Hepatocyte (in vitro differentiated cells): ENCODE data around the gene YJU2. TPM values are rescaled to one million over a fixed set of nuclear protein-coding genes. Genes with fewer than 3 reads are reported as not detected.

Experiments
- DNase-seq: peaks from one replicate; pipeline ENCODE4 v3.0.0-alpha.2; 2016; ENCODE audit warnings: low spot score
- H2AFZ ChIP-seq: fragments of 200-600 bp; sonication (generic); 2 replicates; pipeline ENCODE4 v1.6.0; 2016; ENCODE audit warnings: antibody characterized with exemption, mild to moderate bottlenecking
- H3K27ac ChIP-seq: fragments of 200-600 bp; sonication (generic); 2 replicates; pipeline ENCODE4 v1.5.1; 2016; ENCODE audit warnings: mild to moderate bottlenecking
- H3K27me3 ChIP-seq: fragments of 200-600 bp; sonication (generic); 2 replicates; pipeline ENCODE4 v1.6.1; 2016
- H3K36me3 ChIP-seq: fragments of 200-600 bp; sonication (generic); replicated peaks from 2 replicates; pipeline ENCODE4 v1.5.1; 2016; ENCODE audit warnings: low read depth; ENCODE audit not compliant: insufficient read depth
- H3K4me1 ChIP-seq: fragments of 200-600 bp; sonication (generic); 2 replicates; pipeline ENCODE4 v1.5.1; 2016; ENCODE audit warnings: mild to moderate bottlenecking, moderate library complexity; ENCODE audit not compliant: insufficient read depth
- H3K4me2 ChIP-seq: fragments of 200-600 bp; sonication (generic); 2 replicates; pipeline ENCODE4 v1.6.0; 2016
- H3K4me3 ChIP-seq: fragments of 200-600 bp; sonication (generic); 2 replicates; pipeline ENCODE4 v1.5.1; 2016; ENCODE audit warnings: mild to moderate bottlenecking
- H3K79me2 ChIP-seq: fragments of 200-600 bp; sonication (generic); 2 replicates; pipeline ENCODE4 v1.6.0; 2017; ENCODE audit warnings: mild to moderate bottlenecking
- H3K9me2 ChIP-seq: fragments of 200-600 bp; sonication (generic); replicated peaks from 2 replicates; pipeline ENCODE4 v1.6.0; 2017; ENCODE audit warnings: mild to moderate bottlenecking; ENCODE audit not compliant: insufficient read depth
- H3K9me3 ChIP-seq: fragments of 200-600 bp; sonication (generic); 2 replicates; pipeline ENCODE4 v1.5.1; 2016; ENCODE audit warnings: low read depth, mild to moderate bottlenecking
- H4K20me1 ChIP-seq: fragments of 200-600 bp; sonication (generic); 2 replicates; pipeline ENCODE4 v1.6.0; 2016; ENCODE audit warnings: mild to moderate bottlenecking; ENCODE audit not compliant: insufficient read depth, poor library complexity, severe bottlenecking
- EZH2 ChIP-seq: fragments of 200-600 bp; sonication (generic); IDR thresholded peaks from 2 replicates; pipeline ENCODE4 v1.6.1; 2016; ENCODE audit warnings: antibody characterized with exemption, mild to moderate bottlenecking, borderline replicate concordance
- EZH2phosphoT487 ChIP-seq: fragments of 200-600 bp; sonication (generic); IDR thresholded peaks from one replicate; pipeline ENCODE4 v1.6.1; 2018; ENCODE audit warnings: antibody characterized with exemption, mild to moderate bottlenecking, low read depth, moderate library complexity; ENCODE audit not compliant: unreplicated experiment, severe bottlenecking
- WGBS: methylation state at CpG from one replicate; pipeline ENCODE4 v1.1.6; 2016; ENCODE audit warnings: low lambda C conversion rate; ENCODE audit errors: missing lambda C conversion rate; 5-methylcytosine and 5-hydroxymethylcytosine counted together
- polyA plus RNA-seq: library from polyadenylated mRNA; unstranded; fragments of >200 nt; fragmentation: Nextera tagmentation; extraction: Ambion mirVana; gene quantifications from 2 replicates; pipeline ENCODE4 v1.2.1, GENCODE V29; 2016
- total RNA-seq: library from RNA; depleted of rRNA; stranded (reverse); fragments of >200 nt; gene quantifications from 2 replicates; pipeline ENCODE4 v1.2.3, GENCODE V29; 2014
- TF ChIP-seq, protein P1 (sequence below): fragments of 200-600 bp; sonication (generic); IDR thresholded peaks from 2 replicates; pipeline ENCODE4 v1.5.1; 2016; ENCODE audit warnings: antibody characterized with exemption, mild to moderate bottlenecking; ENCODE audit not compliant: poor library complexity

YJU2 gene
- total RNA-seq, result 12.3 and 18.8 TPM in 2 replicates
- polyA plus RNA-seq, result 13.1 and 16.0 TPM in 2 replicates

DNA sequence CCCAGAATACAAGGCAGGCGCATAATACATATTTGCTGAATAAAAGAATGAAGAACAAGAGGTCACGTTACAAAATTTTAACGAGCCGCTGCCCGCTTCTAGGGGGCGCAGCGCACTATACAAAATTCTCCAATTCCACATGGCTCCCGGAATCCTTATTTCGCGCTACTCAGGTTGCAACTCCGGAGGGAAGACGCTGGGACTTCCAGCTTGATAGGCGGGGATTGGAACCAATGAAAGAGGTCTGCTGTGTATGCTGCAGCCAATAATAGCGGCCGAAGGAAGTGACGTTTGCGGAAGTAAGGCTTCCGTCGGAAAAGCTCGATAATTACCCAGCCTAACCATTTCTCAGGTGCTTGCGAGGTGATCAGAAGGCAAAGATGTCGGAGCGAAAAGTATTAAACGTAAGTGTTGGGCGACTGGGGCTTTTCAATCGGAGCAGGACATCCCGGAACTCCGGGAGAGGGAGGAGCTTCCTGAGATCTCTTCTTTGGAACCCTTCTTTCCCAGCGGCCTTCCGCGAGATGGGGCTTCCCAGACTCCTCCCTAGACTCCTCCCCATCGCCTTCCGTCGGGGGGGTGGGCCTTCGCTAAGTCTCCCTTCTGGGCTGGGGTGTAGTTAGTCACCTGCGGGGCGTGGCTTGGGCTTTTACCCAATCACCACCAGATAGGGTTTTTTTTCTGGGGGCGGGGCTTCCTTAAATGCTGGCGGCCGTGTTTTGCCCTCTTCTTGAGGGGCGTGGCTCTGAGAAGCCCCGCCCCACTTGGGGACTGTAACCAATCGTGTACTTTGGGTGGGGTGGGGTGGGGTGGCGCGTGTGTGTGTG is at the start of gene YJU2:
YJU2 (plus strand) TSS at position 314 of the 827 bp plus-strand sequence; CDS start at position 381, 67 bp downstream.
- Histone ChIP-seq H3K9me3 (no peaks in the 10 kb centered on the region), H3K4me2 (peak within 1 kb of the TSS; percentile 76), H3K79me2 (peaks cover 8% of the 10 kb centered on the region), H3K4me3 (peak within 1 kb of the TSS; percentile 41), H2AFZ (peak within 1 kb of the TSS; percentile 83), H3K27me3 (no peaks in the 10 kb centered on the region), H3K9me2 (no peaks in the 10 kb centered on the region), H3K27ac (peak within 1 kb of the TSS; percentile 97), H3K4me1 (peaks cover 4% of the 10 kb centered on the region), H4K20me1 (no peaks in the 10 kb centered on the region), H3K36me3 (no peaks in the 10 kb centered on the region)
- TF ChIP-seq EZH2, result no peak
- TF ChIP-seq, protein P1, sequence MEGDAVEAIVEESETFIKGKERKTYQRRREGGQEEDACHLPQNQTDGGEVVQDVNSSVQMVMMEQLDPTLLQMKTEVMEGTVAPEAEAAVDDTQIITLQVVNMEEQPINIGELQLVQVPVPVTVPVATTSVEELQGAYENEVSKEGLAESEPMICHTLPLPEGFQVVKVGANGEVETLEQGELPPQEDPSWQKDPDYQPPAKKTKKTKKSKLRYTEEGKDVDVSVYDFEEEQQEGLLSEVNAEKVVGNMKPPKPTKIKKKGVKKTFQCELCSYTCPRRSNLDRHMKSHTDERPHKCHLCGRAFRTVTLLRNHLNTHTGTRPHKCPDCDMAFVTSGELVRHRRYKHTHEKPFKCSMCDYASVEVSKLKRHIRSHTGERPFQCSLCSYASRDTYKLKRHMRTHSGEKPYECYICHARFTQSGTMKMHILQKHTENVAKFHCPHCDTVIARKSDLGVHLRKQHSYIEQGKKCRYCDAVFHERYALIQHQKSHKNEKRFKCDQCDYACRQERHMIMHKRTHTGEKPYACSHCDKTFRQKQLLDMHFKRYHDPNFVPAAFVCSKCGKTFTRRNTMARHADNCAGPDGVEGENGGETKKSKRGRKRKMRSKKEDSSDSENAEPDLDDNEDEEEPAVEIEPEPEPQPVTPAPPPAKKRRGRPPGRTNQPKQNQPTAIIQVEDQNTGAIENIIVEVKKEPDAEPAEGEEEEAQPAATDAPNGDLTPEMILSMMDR, result peak; percentile 57
- WGBS, result 2% methylated on average over 39 of the region's 45 CpGs
- peak; percentile 100 for DNase-seq

DNA sequence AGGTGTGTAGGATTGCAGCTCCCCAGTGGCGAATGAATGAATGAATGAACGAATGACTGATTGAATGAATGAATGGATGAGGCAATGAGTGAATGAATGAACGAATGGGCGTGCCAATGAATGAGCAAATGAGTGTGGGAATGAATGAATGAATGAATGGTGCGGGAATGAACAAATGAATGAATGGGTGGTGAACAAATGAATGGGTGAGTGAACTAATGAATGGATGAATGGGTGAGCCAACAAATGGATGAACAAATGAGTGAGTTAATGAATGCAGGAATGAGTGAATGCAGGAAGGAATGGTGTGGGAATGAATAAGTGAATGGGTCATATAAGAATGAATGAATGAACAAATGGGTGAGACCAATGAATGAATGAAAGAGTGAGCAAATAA is 49.7 kb upstream of the YJU2 start:
- 91% methylated on average over 5 of the region's 5 CpGs for WGBS

DNA sequence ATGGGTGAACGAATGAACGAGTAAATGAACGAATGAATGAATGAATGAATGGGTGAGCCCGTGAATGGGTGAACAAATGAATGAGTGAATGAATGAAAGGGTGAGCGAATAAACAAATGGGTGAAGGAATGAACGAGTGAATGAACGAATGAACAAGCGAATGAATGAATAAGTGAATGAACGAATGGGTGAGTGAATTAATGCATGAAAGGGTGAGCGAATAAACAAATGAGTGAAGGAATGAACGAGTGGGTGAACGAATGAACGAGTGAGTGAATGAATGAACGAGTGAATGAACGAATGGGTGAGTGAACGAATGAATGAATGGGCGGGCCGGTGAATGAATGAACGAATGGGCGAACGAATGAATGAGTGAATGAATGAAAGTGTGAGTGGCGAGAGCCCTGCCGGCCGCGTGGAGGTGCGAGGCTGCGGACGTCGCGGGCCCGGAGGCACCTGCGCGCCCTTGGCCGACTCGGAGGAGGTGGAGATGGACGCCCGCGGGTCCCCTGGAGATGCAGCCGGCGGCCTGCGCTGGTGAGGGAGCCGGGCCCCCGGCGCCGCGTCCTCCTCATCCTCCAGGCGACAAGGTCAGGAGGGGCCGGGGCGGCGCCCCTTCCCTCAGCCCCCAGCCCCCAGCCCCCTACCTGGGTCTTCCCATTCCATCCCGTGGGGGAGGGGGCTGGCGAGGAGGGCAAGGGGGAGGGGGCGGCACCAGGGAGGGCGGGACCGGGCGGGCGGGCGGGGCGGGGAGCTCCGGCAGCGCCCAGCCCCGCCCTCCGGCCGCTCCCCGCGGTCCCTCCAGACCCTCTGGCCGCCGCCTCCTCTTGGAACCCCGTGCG is 49.0 kb upstream of the YJU2 start:
- H3K27ac ChIP-seq, result no peak overlapping the region
- TF ChIP-seq EZH2phosphoT487 (no peak), EZH2 (peak; percentile 68)
- TF ChIP-seq, protein P1, result no peak
- peaks cover 4% of the 10 kb centered on the region for H3K4me1 ChIP-seq
- no peaks in the 10 kb centered on the region for H3K9me2 ChIP-seq
- H3K4me2 ChIP-seq, result peak overlapping the region; percentile 69
- no peak overlapping the region for H3K4me3 ChIP-seq
- no peaks in the 10 kb centered on the region for H3K9me3 ChIP-seq
- H4K20me1 ChIP-seq, result no peaks in the 10 kb centered on the region
- no peak overlapping the region for H2AFZ ChIP-seq
- peaks cover 58% of the 10 kb centered on the region for H3K27me3 ChIP-seq
- no peaks in the 10 kb centered on the region for H3K79me2 ChIP-seq
- WGBS, result 29% methylated on average over 47 of the region's 70 CpGs
- H3K36me3 ChIP-seq, result no peaks in the 10 kb centered on the region
- no peak for DNase-seq

More for the DNA sequence above, 49.7 kb upstream of the YJU2 start:
- Histone ChIP-seq H3K4me3 (no peak overlapping the region), H3K27ac (no peak overlapping the region), H3K4me1 (peaks cover 4% of the 10 kb centered on the region), H2AFZ (no peak overlapping the region), H4K20me1 (no peaks in the 10 kb centered on the region), H3K79me2 (no peaks in the 10 kb centered on the region), H3K9me2 (no peaks in the 10 kb centered on the region), H3K4me2 (no peak overlapping the region), H3K9me3 (no peaks in the 10 kb centered on the region), H3K27me3 (peaks cover 58% of the 10 kb centered on the region), H3K36me3 (no peaks in the 10 kb centered on the region)
- TF ChIP-seq, protein P1, result no peak
- DNase-seq, result no peak
